Measurements from ENCODE around the gene DBN1.

DBN1 gene

GRCh38 chr5:177473443-177474001, at the start of gene DBN1:
DBN1 (minus strand) TSS chr5:177473634; CDS start chr5:177473521, 113 bp downstream.
- TF ChIP-seq CTCF (IDR thresholded peaks at IDR 0.05; ENCODE audit: borderline replicate concordance, insufficient read depth, low read depth, low read length), result no peak
- peak within 1 kb of the TSS; percentile 69 for H3K4me3 ChIP-seq (ENCODE audit: low read depth, low read length)

GRCh38 chr5:177520916-177521513, 47.6 kb upstream of the DBN1 start:
- 0 out of 2 replicates have a peak, but pooled peaks have one; percentile 5 for TF ChIP-seq CTCF (IDR thresholded peaks at IDR 0.05; ENCODE audit: borderline replicate concordance, insufficient read depth, low read depth, low read length)
- H3K4me3 ChIP-seq (ENCODE audit: low read depth, low read length), result no peak overlapping the region

- no peak for TF ChIP-seq CTCF (IDR thresholded peaks at IDR 0.05; ENCODE audit: borderline replicate concordance, insufficient read depth, low read depth, low read length)
- H3K4me3 ChIP-seq (ENCODE audit: low read depth, low read length), result no peak overlapping the region
Measured at GRCh38 chr5:177520271-177520670, 46.8 kb upstream of the DBN1 start.

- TF ChIP-seq CTCF (IDR thresholded peaks at IDR 0.05; ENCODE audit: borderline replicate concordance, insufficient read depth, low read depth, low read length), result no peak
- no peak overlapping the region for H3K4me3 ChIP-seq (ENCODE audit: low read depth, low read length)
Measured at GRCh38 chr5:177519463-177520235, 46.2 kb upstream of the DBN1 start.

GRCh38 chr5:177516601-177517568, 43.5 kb upstream of the DBN1 start, which contains the start of gene DDX41:
DDX41 (minus strand) TSS chr5:177516961; CDS start chr5:177516945, 16 bp downstream.
- peak within 1 kb of the TSS; percentile 91 for H3K4me3 ChIP-seq (ENCODE audit: low read depth, low read length)

More at GRCh38 chr5:177516601-177517568, 43.5 kb upstream of the DBN1 start, which contains the start of gene DDX41:
- TF ChIP-seq CTCF (IDR thresholded peaks at IDR 0.05; ENCODE audit: borderline replicate concordance, insufficient read depth, low read depth, low read length), result no peak

Measured in GM12875 (cell line).